ENCODE results near the gene EEF1AKMT3.

GRCh38 chr12:57751432-57751787, 21.0 kb upstream of the EEF1AKMT3 start:
- TF ChIP-seq, protein P1, sequence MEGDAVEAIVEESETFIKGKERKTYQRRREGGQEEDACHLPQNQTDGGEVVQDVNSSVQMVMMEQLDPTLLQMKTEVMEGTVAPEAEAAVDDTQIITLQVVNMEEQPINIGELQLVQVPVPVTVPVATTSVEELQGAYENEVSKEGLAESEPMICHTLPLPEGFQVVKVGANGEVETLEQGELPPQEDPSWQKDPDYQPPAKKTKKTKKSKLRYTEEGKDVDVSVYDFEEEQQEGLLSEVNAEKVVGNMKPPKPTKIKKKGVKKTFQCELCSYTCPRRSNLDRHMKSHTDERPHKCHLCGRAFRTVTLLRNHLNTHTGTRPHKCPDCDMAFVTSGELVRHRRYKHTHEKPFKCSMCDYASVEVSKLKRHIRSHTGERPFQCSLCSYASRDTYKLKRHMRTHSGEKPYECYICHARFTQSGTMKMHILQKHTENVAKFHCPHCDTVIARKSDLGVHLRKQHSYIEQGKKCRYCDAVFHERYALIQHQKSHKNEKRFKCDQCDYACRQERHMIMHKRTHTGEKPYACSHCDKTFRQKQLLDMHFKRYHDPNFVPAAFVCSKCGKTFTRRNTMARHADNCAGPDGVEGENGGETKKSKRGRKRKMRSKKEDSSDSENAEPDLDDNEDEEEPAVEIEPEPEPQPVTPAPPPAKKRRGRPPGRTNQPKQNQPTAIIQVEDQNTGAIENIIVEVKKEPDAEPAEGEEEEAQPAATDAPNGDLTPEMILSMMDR (IDR thresholded peaks at IDR 0.05): no peak
- no peak for TF ChIP-seq POLR2A (IDR thresholded peaks at IDR 0.05)

Data from testis (tissue), 2 donors.